ENCODE data around the gene PHTF2.

DNA sequence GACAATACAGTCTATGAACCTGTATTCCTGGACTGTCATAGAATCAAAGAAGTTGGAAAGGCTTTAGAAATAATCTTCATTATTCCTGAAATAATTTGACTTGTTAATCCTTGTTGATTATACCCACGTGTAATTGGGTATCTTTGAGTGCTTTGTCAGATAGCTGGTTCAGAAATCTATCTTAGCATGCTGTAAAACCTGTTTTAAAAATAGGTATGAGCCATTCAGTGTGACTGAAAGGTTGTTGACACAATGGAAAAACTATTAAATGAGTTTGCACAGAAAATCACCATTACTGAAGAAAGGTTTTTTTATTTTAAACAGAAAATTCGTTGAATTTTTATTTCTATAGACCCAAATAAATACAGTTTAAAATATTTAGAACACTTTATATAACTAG is 38.7 kb downstream of the PHTF2 start:
- TF ChIP-seq, protein P1, sequence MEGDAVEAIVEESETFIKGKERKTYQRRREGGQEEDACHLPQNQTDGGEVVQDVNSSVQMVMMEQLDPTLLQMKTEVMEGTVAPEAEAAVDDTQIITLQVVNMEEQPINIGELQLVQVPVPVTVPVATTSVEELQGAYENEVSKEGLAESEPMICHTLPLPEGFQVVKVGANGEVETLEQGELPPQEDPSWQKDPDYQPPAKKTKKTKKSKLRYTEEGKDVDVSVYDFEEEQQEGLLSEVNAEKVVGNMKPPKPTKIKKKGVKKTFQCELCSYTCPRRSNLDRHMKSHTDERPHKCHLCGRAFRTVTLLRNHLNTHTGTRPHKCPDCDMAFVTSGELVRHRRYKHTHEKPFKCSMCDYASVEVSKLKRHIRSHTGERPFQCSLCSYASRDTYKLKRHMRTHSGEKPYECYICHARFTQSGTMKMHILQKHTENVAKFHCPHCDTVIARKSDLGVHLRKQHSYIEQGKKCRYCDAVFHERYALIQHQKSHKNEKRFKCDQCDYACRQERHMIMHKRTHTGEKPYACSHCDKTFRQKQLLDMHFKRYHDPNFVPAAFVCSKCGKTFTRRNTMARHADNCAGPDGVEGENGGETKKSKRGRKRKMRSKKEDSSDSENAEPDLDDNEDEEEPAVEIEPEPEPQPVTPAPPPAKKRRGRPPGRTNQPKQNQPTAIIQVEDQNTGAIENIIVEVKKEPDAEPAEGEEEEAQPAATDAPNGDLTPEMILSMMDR (conservative IDR thresholded peaks at IDR 0.05; ENCODE audit: low read length) = no peak
- no peak for TF ChIP-seq EZH2phosphoT487 (IDR thresholded peaks at IDR 0.05; ENCODE audit: borderline replicate concordance, low read depth, low read length)

All from OCI-LY7 (cell line).